HG02642 (cell line): ENCODE measurements around the gene GUCA2A.
"Not testable (repeated sequence)": the region's sequence is repeated elsewhere in the genome, so short reads cannot be mapped to it uniquely, and the experiment has no call there.

ENCODE experiments used
- ATAC-seq: cut with Tn5 transposase; IDR thresholded peaks from one replicate; pipeline ENCODE4 v1.9.1; 2021; ENCODE audit warnings: mild to moderate bottlenecking; ENCODE audit not compliant: unreplicated experiment, poor library complexity

Gene GUCA2A, protein sequence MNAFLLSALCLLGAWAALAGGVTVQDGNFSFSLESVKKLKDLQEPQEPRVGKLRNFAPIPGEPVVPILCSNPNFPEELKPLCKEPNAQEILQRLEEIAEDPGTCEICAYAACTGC

DNA sequence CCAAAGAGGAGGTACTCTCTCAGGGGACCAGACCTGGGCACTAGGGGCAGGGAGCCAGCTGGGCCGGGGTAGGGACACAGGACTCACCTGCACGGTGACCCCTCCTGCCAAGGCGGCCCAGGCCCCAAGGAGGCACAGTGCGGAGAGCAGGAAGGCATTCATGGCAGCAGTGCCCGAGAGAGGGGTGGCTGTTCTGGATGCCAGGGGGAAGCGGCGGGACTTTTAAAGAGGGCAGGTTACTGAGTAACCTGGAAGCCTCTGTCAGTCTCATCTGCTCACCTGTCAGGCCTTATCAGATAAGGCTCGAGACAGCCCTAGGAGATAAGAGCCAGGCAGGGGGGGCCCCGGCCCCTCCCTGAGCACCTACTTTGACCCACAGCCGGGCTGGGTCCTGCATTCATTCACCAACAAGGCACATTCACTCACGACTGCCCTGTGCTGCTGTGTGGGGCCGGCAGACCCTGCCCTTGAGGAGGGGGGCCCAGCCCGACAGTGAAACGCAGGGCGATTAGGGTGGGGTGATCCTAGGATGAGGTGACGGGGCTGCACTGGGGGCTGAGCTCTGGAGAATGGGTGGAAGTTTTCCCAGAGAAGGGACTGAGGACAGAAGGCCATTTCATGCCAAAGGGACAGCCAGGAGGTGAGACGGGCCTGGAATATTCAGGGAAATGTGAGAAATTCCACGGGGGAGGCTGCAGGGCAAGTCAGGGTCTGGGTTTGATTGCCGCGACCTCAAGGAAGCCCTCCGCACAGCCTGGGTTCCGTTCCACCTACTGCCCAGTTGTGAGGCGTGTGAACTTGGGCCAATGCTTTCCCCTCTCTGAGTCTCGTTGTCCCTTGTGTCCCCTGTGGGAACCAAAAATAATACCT lies at the start of gene GUCA2A:
TSS of gene GUCA2A (minus strand) at position 195 of the 870 bp plus-strand sequence. CDS start at position 162, 33 bp downstream.
- ATAC-seq = no peak

DNA sequence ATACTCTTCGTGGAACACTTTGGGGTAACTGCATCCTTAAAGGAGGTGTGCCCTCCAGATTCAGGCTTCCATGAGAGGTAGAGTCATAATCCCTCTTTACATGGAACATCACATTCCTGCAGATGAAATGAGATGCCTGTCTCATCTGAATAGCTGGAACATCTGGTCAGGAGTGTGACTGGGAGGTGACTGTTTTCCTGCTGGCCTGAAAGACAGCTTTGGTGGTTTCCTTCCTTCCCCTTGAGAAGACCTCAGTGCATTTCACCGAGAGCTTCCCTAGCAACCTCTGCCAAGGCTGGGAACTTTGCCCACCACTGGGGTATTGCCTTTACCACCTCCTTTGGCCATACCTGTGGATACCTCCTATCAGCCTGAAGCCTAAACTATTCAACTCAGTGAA lies 46.7 kb upstream of the GUCA2A start:
- no peak for ATAC-seq

DNA sequence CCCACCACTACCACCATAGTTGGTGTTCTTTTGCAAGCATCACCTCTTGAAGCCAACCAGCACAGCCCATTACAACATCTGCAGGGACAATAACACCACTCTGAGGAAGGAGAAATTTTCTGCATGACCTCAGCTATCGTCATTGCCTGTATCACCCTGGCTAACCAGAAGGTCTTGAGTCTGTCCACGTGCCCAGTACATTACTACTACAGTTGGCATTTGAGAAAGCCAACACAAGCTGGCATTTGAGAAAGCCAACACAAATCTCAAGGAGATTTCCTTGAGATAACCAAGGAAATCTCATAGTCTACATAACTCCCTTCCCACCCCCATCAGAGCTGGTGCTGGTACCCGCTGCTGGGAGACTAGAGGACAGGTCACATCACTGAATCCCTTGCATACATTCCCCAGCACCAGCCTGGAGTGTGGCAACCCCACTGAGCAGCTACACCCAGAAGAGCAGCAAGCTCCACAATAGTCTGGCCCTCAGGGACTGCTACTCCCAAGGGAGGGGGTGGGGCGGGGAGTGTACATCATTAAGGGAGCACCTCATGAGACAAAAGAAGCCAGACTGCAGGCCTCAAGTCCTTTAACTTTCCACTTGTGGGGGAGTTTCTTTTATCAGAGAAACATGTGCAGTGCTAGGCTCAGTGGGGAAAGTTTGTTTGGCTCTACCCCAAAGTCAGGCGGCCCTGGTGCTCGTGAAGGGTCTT lies 46.0 kb upstream of the GUCA2A start:
- no peak for ATAC-seq

DNA sequence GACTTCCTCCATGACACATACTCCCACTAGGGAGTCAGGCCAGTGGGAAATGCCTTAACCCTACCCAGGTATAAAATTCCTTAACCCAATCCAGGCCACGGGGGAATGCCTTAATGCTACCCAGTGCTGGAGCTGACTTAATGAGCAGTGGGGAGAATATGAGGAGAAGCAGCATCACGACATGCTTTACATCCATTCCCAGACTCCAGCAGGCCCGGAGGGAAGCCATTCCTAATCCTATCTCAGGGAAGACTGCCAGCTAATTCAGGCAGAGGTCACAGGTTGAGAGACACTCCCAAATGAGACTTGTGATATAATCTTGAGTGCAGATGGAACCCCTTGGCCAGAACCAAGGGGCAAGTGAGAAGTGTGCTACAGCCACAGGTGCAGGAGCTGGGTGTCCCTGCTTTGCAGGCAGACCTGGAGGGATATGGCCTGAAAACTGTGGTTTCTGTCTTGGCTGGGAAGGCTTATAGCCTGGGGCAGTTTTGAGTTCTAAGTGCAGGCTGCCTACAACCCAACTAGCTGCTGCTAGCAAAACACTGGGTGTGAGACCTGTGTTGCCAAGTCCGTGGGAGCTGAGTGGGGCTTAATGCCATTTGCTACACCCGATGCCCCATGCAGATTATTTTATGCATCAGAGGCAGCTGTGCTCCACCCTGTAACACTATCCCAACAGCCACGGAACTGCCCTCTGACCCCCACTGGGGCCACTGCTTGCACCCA lies 45.1 kb upstream of the GUCA2A start:
- no peak for ATAC-seq

DNA sequence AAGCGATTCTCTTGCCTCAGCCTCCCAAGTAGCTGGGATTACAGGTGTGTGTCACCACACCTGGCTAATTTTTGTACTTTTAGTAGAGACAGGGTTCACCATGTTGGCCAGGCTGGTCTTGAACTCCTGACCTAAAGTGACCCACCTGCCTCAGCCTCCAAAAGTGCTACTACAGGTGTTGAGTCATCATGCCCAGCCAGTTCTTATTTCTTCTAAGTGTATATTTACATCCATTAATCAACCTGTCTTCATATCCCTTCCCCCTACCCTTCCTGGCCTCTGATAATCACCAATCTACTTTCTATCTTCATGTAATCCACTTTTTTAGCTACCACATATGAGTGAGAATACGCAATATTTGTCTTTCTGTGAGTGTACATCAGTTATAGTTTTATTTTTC lies 42.4 kb upstream of the GUCA2A start:
- ATAC-seq = not testable (repeated sequence)

DNA sequence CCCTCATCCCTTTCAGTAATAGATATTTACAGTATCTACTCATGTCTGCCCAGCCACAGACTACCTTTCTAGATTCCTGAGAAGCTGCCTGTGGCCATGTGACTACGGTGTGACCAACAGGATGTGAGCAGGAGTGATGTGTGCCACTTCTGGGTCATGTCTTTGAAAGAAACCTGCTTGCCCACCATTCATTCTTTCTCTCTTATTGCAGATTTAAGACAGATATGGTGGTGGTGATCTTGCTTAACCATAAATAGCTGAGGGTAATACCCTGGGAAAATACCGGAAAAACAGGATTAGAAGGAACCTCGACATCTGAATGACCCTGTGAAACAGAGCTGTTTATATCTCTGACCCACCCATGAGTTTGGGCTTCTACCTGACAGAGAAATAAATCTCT lies 41.6 kb upstream of the GUCA2A start:
- ATAC-seq = no peak

DNA sequence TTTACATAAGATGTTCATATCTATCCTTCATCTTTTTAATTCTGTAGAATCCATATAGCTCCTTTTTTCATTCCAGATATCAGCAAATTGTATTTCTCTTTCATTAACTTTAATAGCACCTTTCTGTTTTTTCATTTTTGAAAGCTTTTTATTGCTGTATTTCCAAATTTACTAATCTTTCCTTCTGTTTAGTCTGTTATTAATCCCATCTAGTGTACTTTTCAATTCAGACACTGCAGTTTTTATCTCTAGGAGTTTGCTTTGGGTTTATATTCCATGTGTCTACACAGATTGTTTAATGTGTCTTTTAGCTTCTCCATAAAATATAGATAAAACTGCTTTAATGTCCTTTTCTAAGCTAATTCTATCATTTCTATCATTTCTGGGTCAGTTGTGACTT lies 37.4 kb upstream of the GUCA2A start:
- ATAC-seq = no peak

DNA sequence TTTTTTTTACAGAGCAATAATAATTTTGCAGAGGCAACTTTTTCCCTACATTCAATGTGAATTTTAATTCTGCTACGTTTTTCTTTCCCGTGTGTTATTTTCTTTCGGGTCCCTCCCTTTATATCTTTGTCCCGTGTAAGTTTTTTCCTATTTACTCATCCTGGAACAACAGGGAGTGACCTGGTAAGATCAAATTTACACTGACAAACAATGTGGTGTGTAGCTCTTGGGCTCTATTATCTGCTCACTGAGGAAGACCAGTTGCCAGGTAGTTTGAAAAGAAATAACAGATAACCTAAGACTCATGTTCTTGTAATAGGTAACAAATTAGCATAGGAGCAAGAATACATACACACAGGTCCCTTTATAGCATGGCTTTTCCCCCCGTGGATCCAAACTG lies 33.7 kb upstream of the GUCA2A start:
- no peak for ATAC-seq

DNA sequence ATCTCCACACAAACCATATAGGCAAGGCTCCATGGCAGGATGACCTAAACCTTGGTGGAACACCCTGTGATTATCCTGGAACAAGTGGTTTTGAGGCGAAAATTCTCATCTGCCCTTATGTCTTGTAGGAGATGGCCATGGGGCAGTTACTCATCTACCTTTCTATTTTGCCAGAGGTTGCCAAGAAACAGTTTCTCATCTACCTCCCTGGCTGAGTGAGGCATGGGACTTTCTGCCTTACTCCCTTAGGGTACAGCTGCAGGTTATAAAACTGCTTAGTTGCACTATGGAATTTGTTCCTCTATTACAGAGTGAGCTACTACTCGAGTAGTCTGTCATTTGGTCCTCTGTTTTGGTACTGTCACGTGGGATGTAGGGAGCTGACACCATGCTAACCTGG lies 31.3 kb upstream of the GUCA2A start:
- ATAC-seq = no peak

DNA sequence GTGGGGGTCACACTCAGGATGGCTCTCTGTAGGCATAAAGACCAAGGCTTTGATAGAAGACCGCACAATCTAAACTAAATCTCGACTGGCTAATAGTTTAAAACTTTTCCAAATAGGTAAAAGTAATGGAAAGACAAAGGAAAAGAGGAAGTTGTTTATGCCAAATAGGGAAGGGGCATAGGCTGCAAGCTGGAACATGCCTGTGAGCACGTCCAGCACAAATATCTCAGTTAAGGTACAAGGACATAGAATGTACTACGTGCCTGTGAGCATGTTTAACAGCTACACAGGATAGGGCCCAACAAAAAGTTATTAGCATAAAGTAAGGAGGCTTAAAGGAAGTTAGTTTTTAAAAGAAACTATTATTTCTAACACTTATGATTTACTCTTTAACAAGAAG lies 27.6 kb upstream of the GUCA2A start:
- ATAC-seq = no peak

DNA sequence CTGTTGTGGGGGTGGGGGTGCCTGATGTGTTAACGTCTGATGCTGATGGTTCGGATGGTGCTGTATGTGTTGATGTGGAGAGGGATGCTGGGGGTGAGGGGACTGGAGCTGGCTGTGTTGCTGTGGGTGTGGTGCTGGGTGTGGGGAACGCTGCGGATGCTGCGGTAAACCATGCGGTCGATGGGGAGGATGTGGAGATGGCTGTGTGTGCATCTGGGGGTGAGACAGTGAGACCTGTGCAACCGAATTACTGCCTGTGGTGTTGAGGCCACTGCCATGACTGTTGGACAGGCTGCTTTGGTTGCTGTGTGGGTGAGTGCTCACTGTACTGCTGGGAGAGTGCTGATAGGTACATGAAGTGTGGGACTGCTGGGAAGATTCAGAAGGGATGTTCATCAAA lies 26.8 kb upstream of the GUCA2A start:
- ATAC-seq = no peak

DNA sequence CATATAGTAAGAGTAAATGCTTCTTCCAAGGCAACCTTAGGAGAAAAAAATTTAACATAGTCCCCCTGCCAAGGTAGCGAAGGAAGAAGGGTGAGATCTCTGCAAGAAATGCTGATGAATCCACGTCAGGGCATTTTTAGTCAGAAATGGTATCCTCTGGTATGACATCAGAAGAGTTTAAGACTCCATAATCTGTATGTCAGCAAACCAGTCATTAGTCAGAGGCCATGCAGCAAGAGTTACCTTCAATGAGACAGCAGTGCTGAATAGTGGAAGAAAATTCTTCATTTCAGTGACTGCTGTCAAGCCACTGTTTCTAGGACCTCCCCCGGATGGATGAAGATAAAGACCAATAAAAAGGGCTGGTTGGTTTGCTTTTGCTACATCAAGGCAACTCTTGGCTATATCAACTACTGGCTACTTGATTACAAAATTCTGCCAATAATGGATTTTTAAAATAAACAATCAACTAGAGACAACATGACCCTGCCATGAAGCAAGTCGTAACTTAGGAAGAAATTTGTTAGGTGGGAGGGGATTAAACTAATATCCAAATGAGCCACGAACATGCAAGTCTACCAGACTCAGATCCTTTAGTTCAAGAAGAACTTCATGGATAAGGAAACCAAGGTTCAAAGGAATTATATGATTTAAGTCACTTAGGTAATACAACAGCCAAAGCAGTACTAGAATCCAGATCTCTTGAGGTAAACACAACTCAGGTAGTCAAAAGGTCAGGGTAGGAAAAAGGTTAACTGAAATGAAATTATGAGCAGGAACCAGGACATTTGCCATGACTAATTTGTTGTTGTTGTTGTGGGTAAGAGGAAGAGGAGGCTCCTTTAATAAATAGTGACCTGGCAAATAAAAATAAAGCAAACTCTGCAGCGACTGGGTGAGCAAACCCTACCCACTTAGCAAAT lies 25.6 kb upstream of the GUCA2A start:
- no peak for ATAC-seq

DNA sequence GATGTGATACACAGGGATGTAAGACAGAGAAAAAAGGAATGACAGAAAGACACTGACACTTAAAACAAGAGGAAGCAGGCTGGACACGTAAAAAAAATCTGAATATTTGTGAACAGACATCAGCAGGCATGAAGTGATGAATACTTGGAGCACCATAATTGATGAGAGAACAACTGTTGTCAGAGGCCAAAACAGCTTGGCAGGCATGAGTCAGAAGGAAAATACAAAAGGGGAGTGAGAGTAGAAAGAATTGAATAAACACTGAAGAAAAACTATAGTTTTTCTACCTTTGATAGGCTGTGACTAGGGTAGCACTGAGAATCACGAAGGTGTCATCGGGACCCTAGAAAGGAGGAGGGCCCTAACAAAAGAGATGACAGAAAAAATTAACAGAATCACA lies 21.6 kb upstream of the GUCA2A start:
- ATAC-seq = no peak

DNA sequence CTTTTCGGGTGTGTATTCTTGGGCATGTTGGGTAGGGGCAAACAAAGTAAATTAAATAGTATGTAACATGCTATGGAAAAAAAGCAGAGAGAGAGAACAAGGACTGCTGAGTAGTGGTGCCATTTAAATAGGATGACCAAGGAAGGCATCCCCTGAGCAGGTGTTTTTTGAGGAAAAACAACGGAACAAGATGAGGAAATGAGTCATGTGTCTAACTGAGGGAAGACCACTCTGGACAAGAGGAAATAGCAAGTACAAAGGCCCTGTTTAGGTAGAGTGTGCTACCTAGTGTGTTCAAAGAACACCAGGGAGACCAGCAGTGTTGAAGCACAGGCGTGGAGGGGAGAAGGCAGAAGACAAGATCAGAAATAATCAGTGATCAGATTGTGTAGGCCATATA lies 20.1 kb upstream of the GUCA2A start:
- no peak for ATAC-seq

DNA sequence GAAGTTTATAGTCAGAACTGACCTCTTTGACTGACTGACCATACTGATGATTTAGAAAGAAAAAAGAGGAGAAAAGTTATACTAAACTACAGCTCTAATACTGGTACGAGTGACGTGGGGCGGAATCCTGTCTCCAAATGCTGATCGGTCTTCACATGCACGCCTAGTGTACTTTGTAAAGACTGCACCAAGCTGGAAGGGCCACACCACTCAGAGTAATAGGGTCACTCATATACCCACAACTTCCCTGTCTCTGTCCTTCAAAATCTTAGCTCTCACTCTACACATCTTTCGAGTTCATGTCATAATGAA lies 19.4 kb upstream of the GUCA2A start:
- no peak for ATAC-seq

DNA sequence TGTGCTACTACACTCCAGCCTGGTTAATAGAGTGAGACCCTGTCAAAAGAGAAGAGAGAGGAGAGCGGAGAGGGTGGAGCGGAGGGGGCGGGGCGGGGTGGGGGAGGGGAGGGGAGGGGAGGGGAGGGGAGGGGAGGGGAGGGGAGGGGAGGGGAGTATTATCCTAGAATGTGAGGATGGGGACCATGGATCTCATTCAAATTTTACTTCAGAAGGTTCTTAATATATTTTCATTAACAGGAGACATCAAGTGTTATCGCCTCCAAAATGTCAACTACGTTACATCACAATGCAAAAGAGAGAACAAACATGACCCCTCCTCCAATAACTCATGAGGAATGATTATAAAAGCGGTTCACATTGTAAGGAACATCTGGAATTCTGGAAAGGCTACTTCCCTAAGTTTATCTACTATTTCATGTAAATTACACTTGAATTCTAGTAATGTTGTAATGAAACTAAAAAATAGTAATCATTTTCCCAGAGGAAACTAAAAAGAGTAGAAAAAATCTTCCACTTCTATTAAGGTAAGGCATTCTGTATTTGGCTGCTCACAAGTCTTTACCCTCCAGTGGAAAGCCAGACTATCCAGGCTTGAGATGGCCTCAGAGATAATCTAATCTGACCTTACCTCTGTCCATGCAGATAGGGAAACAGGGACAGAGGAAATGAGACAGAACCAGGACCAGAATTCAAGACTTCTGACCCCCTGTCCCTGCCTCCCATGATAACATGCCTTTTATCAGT lies 18.8 kb upstream of the GUCA2A start:
- no peak for ATAC-seq

DNA sequence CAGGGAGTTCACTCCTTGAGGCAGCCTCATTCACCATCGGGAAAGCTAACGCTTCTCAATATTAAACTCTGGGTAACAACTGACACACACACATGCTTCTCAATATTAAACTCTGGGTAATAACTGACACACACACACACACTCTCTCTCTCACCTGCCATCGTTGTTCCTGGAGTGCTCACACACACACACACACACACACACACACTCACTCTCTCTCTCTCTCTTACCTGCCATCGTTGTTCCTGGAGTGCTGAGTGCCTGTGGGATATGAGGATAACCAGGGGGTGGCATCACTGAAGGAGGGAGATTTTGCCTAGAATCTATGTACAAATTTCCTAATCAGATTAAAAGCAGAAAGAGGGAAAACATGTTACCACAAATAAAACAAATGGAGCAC lies 17.1 kb upstream of the GUCA2A start:
- no peak for ATAC-seq

DNA sequence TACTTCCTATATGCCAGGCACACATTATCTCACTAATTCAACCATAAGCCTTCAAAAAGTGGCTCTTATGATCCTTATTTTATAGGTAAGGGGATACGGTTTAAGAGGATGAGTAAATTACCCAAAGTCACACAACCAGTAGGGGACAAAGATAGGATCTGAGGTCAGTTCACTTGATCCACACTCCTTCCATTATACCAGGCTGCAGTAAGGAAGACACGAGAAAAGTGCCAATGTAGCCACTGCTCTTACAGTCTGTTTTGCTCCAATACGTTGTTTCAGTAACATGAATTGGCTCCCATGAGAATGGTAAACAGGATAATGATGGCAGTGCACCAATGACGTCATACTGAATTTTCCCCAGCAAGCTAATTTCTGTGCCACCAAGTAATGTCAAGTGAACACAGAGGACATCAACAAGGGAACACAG lies 15.4 kb upstream of the GUCA2A start:
- no peak for ATAC-seq

DNA sequence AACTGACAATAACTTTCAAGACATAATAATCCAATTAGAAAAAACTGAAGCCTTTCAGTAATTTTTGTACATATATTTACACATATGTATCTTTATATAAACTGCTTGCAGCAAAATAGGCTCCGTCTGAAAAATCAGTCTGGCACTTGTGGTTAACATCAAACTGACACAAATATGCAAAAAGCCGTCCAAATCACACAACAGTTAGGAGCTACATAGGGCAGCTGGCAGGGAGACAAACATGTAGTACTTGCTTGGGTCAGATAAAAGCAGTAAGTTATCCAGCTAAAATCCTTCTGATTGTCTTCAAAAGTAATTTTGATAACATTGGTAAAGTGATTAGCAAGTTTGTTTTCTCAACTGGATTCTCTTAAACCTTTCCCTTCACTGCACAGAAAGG lies 14.7 kb upstream of the GUCA2A start:
- ATAC-seq = no peak
